MV-4-11 (cell line): ENCODE data around the gene LCN1.
"Not testable (repeated sequence)": the region's sequence is repeated elsewhere in the genome, so short reads cannot be mapped to it uniquely, and the experiment has no call there.

Experiments
- DNase-seq: peaks from one replicate; lab custom pipeline; 2025; lab: John Stamatoyannopoulos, UW

Gene LCN1

GRCh38 chr9:135546792-135547617 is 25.8 kb downstream of the LCN1 start:
- DNase-seq: not testable (repeated sequence)

- DNase-seq: no peak
Measured at GRCh38 chr9:135547756-135548736, 26.8 kb downstream of the LCN1 start.

- not testable (repeated sequence) for DNase-seq
Measured at GRCh38 chr9:135549478-135550343, 28.5 kb downstream of the LCN1 start.

GRCh38 chr9:135550344-135550918 is 29.2 kb downstream of the LCN1 start:
- no peak for DNase-seq

GRCh38 chr9:135551031-135551430 is 29.8 kb downstream of the LCN1 start:
- DNase-seq: peak; percentile 74

- DNase-seq: no peak
Measured at GRCh38 chr9:135551456-135551855, 30.2 kb downstream of the LCN1 start.

GRCh38 chr9:135552021-135552697 is 30.9 kb downstream of the LCN1 start:
- DNase-seq: no peak

- DNase-seq: no peak
Measured at GRCh38 chr9:135552698-135553171, 31.5 kb downstream of the LCN1 start.

GRCh38 chr9:135554718-135555117 is 33.5 kb downstream of the LCN1 start:
- DNase-seq: no peak

- no peak for DNase-seq
Measured at GRCh38 chr9:135555203-135555602, 34.0 kb downstream of the LCN1 start.

GRCh38 chr9:135555910-135556309 is 34.7 kb downstream of the LCN1 start:
- DNase-seq: no peak

GRCh38 chr9:135559606-135560005 is 38.4 kb downstream of the LCN1 start:
- no peak for DNase-seq

- no peak for DNase-seq
Measured at GRCh38 chr9:135561391-135562234, 40.4 kb downstream of the LCN1 start, which contains the start of gene PAEP. Gene PAEP, plus strand, starts transcription at chr9:135561756.

GRCh38 chr9:135562235-135562745 is 41.0 kb downstream of the LCN1 start:
- DNase-seq: no peak

GRCh38 chr9:135563039-135563476 is 41.8 kb downstream of the LCN1 start:
- no peak for DNase-seq

GRCh38 chr9:135563858-135564257 is 42.6 kb downstream of the LCN1 start:
- no peak for DNase-seq

GRCh38 chr9:135565141-135565628 is 43.9 kb downstream of the LCN1 start:
- DNase-seq: no peak

- DNase-seq: no peak
Measured at GRCh38 chr9:135565636-135566035, 44.4 kb downstream of the LCN1 start.

- no peak for DNase-seq
Measured at GRCh38 chr9:135566552-135566951, 45.3 kb downstream of the LCN1 start.
